Glutamatergic neuron (in vitro differentiated cells): ENCODE measurements around the gene GREM1. TPM values are rescaled to one million over a fixed set of nuclear protein-coding genes. Genes with fewer than 3 reads are reported as not detected.

Source experiments
- DNase-seq: peaks from one replicate; pipeline ENCODE4 v3.0.0; 2022
- H3K27ac Mint-ChIP-seq: one replicate; pipeline ENCODE4 v1.8.0; 2020; ENCODE audit warnings: mild to moderate bottlenecking, mixed read lengths, inconsistent platforms; ENCODE audit not compliant: unreplicated experiment
- H3K27me3 Mint-ChIP-seq: one replicate; pipeline ENCODE4 v1.8.0; 2020; ENCODE audit warnings: mild to moderate bottlenecking, moderate library complexity, mixed read lengths, inconsistent platforms; ENCODE audit not compliant: unreplicated experiment
- H3K36me3 Mint-ChIP-seq: one replicate; pipeline ENCODE4 v1.8.0; 2020; ENCODE audit warnings: mild to moderate bottlenecking, mixed read lengths, inconsistent platforms; ENCODE audit not compliant: unreplicated experiment
- H3K4me1 Mint-ChIP-seq: one replicate; pipeline ENCODE4 v1.8.0; 2020; ENCODE audit warnings: mild to moderate bottlenecking, low read depth, mixed read lengths, inconsistent platforms; ENCODE audit not compliant: unreplicated experiment
- H3K4me3 Mint-ChIP-seq: one replicate; pipeline ENCODE4 v1.8.0; 2020; ENCODE audit warnings: mild to moderate bottlenecking, mixed read lengths, inconsistent platforms; ENCODE audit not compliant: unreplicated experiment
- H3K9me3 Mint-ChIP-seq: one replicate; pipeline ENCODE4 v1.8.0; 2020; ENCODE audit warnings: mild to moderate bottlenecking, moderate library complexity, mixed read lengths, inconsistent platforms; ENCODE audit not compliant: unreplicated experiment
- total RNA-seq: library from RNA; stranded (reverse); fragmentation: NEBNext Ultra II Directional; extraction: Animal tissue kit (Norgen Biotek cat#: 25700); gene quantifications from one replicate; pipeline ENCODE4 v1.2.1, GENCODE V29; 2021; ENCODE audit not compliant: unreplicated experiment
- TF ChIP-seq, protein P1 (sequence below): fragments of 200-600 bp; sonication (generic); IDR thresholded peaks from one replicate; pipeline ENCODE4 v1.5.0; 2021; ENCODE audit not compliant: partially characterized antibody, unreplicated experiment

GREM1 gene
- total RNA-seq, 1 donor from 2014 or later: not detected

DNA sequence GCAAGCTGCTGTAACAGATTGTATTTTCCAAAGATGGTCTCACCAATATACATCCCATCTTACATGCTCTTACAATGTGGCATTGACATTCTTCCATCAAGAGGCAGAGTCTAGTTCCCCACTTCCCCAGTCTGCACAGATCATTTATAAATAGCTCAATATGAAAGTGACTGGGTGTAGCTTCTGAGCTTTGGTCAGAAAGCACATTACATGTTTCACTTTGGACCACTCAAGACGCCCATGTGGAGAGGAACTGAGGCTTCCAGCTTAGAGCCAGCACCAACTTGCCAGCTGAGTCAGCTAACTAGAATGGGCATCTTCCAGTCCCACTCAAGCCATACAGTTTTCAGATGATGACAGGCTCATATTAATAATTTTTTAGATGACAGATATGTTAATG is 45.5 kb downstream of the GREM1 start:
- DNase-seq: no peak
- Mint-ChIP-seq H3K4me1 (no peaks in the 10 kb centered on the region), H3K4me3 (no peak overlapping the region), H3K9me3 (no peaks in the 10 kb centered on the region), H3K27me3 (no peaks in the 10 kb centered on the region), H3K36me3 (no peaks in the 10 kb centered on the region), H3K27ac (no peak overlapping the region)
- TF ChIP-seq, protein P1, sequence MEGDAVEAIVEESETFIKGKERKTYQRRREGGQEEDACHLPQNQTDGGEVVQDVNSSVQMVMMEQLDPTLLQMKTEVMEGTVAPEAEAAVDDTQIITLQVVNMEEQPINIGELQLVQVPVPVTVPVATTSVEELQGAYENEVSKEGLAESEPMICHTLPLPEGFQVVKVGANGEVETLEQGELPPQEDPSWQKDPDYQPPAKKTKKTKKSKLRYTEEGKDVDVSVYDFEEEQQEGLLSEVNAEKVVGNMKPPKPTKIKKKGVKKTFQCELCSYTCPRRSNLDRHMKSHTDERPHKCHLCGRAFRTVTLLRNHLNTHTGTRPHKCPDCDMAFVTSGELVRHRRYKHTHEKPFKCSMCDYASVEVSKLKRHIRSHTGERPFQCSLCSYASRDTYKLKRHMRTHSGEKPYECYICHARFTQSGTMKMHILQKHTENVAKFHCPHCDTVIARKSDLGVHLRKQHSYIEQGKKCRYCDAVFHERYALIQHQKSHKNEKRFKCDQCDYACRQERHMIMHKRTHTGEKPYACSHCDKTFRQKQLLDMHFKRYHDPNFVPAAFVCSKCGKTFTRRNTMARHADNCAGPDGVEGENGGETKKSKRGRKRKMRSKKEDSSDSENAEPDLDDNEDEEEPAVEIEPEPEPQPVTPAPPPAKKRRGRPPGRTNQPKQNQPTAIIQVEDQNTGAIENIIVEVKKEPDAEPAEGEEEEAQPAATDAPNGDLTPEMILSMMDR: no peak

DNA sequence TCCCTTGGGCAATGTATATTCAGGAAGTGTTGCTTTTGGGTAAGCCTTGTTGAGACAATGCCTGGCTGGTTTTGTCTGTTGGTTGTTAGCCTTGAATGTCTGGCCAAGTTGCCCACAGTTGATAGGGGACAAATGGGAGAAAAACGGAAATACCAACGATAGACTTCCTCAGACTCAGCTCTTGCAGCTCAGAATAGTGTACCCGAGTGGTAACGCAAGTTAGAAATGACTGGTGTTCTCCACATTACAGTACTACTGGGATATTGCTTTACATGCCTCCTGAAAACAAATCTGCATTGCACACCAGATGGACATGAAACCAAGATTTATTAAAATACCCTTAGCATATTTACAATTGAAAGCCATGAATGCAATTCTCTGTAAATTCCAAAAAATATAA is 47.4 kb downstream of the GREM1 start:
- Mint-ChIP-seq H3K4me1 (no peaks in the 10 kb centered on the region), H3K9me3 (no peaks in the 10 kb centered on the region), H3K4me3 (no peak overlapping the region), H3K27me3 (no peaks in the 10 kb centered on the region), H3K36me3 (no peaks in the 10 kb centered on the region), H3K27ac (no peak overlapping the region)
- TF ChIP-seq, protein P1: no peak
- no peak for DNase-seq

DNA sequence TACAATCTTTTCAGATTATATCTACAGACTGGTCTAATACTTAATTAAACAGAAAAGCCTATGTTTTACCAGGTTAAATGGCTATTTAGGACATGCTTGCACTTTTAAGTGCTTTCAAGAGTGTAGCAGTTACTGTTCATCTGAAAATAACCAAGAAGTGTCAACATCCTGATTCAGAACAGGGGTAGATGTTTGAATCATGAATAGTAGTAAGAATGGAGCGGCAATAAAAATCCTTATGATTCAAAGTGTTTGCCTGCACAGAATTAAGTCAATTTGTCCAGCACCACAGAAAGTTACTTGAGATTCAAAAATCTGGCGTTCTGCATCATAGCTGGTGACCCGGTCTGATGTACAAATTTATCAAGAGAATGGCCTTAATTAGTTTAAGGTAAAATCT is 48.3 kb downstream of the GREM1 start:
- Mint-ChIP-seq H3K4me1 (no peaks in the 10 kb centered on the region), H3K27ac (no peak overlapping the region), H3K4me3 (no peak overlapping the region), H3K36me3 (no peaks in the 10 kb centered on the region), H3K9me3 (no peaks in the 10 kb centered on the region), H3K27me3 (no peaks in the 10 kb centered on the region)
- TF ChIP-seq, protein P1: no peak
- DNase-seq: no peak

DNA sequence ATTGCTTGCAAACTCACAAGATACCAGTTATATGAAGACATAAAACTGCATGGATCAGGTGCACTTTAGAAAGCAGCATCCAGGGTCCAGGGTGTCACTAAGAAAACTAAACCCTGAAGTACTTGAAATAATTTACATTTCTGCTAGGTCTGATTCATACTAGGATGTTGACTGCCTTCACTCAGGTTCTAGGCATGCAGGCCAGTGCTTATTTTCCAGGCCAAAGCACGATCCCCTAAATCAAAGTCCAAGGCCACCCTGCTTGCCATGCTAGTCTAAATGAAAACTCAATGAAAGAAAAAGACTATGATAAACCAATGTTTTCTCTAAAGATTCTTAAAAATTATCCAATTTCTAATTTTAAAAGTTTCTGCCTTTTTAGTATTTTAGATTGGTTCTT is 49.4 kb downstream of the GREM1 start:
- Mint-ChIP-seq H3K36me3 (no peaks in the 10 kb centered on the region), H3K4me3 (no peak overlapping the region), H3K27me3 (no peaks in the 10 kb centered on the region), H3K27ac (no peak overlapping the region), H3K9me3 (no peaks in the 10 kb centered on the region), H3K4me1 (no peaks in the 10 kb centered on the region)
- TF ChIP-seq, protein P1: no peak
- DNase-seq: no peak

DNA sequence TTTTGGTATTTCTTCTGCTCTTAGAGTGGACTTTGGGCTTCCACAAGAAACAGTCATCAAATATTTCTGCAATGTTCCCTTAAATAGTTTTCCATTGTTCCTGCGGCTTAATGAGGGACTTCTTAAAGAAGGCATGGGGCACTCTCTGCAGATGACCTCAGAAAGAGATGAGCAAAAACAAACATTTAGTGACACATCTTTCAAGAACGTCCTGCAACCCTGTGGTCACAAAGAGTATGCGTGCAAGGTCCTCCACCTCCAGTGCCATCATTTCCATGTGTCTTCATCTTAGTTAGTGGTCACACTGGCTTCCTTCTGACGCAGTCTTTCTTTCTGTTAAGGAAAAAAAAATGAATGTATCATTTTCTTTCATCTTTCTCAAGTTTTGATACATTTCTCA is 56.2 kb downstream of the GREM1 start:
- Mint-ChIP-seq H3K27ac (no peak overlapping the region), H3K4me1 (no peaks in the 10 kb centered on the region), H3K9me3 (no peaks in the 10 kb centered on the region), H3K4me3 (no peak overlapping the region), H3K36me3 (no peaks in the 10 kb centered on the region), H3K27me3 (no peaks in the 10 kb centered on the region)
- no peak for DNase-seq
- TF ChIP-seq, protein P1: no peak
